ENCODE measurements around the gene AZI2.

The AZI2 gene

GRCh38 chr3:28301688-28302087, 46.9 kb downstream of the AZI2 start:
- DNase-seq (ENCODE audit: low read depth in 2 of 2), result no peak

GRCh38 chr3:28300345-28300962, 48.2 kb downstream of the AZI2 start:
- no peak for DNase-seq (ENCODE audit: low read depth in 2 of 2)

GRCh38 chr3:28299705-28300104, 48.9 kb downstream of the AZI2 start:
- no peak for DNase-seq (ENCODE audit: low read depth in 2 of 2)

- no peak for DNase-seq (ENCODE audit: low read depth in 2 of 2)
These were observed 52.6 kb downstream of the AZI2 start for GRCh38 chr3:28295898-28296490.

GRCh38 chr3:28294667-28295413, 53.8 kb downstream of the AZI2 start:
- no peak for DNase-seq (ENCODE audit: low read depth in 2 of 2)

GRCh38 chr3:28292622-28293021, 56.0 kb downstream of the AZI2 start:
- no peak for DNase-seq (ENCODE audit: low read depth in 2 of 2)

GRCh38 chr3:28291577-28291976, 57.0 kb downstream of the AZI2 start:
- no peak for DNase-seq (ENCODE audit: low read depth in 2 of 2)

- DNase-seq (ENCODE audit: low read depth in 2 of 2), result no peak
These were observed 57.7 kb downstream of the AZI2 start for GRCh38 chr3:28290863-28291300.

GRCh38 chr3:28287046-28287445, 61.6 kb downstream of the AZI2 start:
- DNase-seq (ENCODE audit: low read depth in 2 of 2), result no peak

GRCh38 chr3:28286595-28286994, 62.0 kb downstream of the AZI2 start:
- no peak for DNase-seq (ENCODE audit: low read depth in 2 of 2)

GRCh38 chr3:28280781-28281180, 67.8 kb downstream of the AZI2 start:
- DNase-seq (ENCODE audit: low read depth in 2 of 2), result no peak

- DNase-seq (ENCODE audit: low read depth in 2 of 2), result no peak
These were observed 68.9 kb downstream of the AZI2 start for GRCh38 chr3:28279770-28280169.

- no peak for DNase-seq (ENCODE audit: low read depth in 2 of 2)
These were observed 69.7 kb downstream of the AZI2 start for GRCh38 chr3:28278918-28279317.

GRCh38 chr3:28273837-28274236, 74.8 kb downstream of the AZI2 start:
- DNase-seq (ENCODE audit: low read depth in 2 of 2), result no peak
